Endothelial cell (in vitro differentiated cells): Measurements from ENCODE around the gene ARPC5L. TPM values are rescaled to one million over a fixed set of nuclear protein-coding genes. Genes with fewer than 3 reads are reported as not detected.

Experiments used
- DNase-seq: peaks from one replicate; pipeline ENCODE4 v3.0.0; 2021; ENCODE audit warnings: low spot score
- H3K27ac Mint-ChIP-seq: one replicate; pipeline ENCODE4 v1.8.0; 2021; ENCODE audit warnings: mixed read lengths, inconsistent platforms; ENCODE audit not compliant: unreplicated experiment
- H3K27me3 Mint-ChIP-seq: one replicate; pipeline ENCODE4 v1.8.0; 2021; ENCODE audit warnings: mild to moderate bottlenecking, moderate library complexity, mixed read lengths, inconsistent platforms; ENCODE audit not compliant: unreplicated experiment
- H3K36me3 Mint-ChIP-seq: one replicate; pipeline ENCODE4 v1.8.0; 2021; ENCODE audit warnings: mild to moderate bottlenecking, low read depth, mixed read lengths, inconsistent platforms; ENCODE audit not compliant: unreplicated experiment
- H3K4me1 Mint-ChIP-seq: one replicate; pipeline ENCODE4 v1.8.0; 2021; ENCODE audit warnings: mild to moderate bottlenecking, mixed read lengths, inconsistent platforms; ENCODE audit not compliant: unreplicated experiment
- H3K4me3 Mint-ChIP-seq: one replicate; pipeline ENCODE4 v1.8.0; 2021; ENCODE audit warnings: mild to moderate bottlenecking, mixed read lengths, inconsistent platforms; ENCODE audit not compliant: unreplicated experiment
- H3K9me3 Mint-ChIP-seq: one replicate; pipeline ENCODE4 v1.8.0; 2021; ENCODE audit warnings: mixed read lengths, inconsistent platforms; ENCODE audit not compliant: unreplicated experiment
- total RNA-seq: library from RNA; stranded (reverse); fragmentation: NEBNext Ultra II Directional; extraction: Animal tissue kit (Norgen Biotek cat#: 25700); gene quantifications from one replicate; pipeline ENCODE4 v1.2.1, GENCODE V29; 2021; ENCODE audit not compliant: unreplicated experiment
- TF ChIP-seq, protein P1 (sequence below): fragments of 200-600 bp; sonication (generic); IDR thresholded peaks from one replicate; pipeline ENCODE4 v1.5.0; 2021; ENCODE audit warnings: antibody characterized with exemption; ENCODE audit not compliant: unreplicated experiment

ARPC5L gene
- total RNA-seq, 1 donor from 2014 or later, result 67.0 TPM

DNA sequence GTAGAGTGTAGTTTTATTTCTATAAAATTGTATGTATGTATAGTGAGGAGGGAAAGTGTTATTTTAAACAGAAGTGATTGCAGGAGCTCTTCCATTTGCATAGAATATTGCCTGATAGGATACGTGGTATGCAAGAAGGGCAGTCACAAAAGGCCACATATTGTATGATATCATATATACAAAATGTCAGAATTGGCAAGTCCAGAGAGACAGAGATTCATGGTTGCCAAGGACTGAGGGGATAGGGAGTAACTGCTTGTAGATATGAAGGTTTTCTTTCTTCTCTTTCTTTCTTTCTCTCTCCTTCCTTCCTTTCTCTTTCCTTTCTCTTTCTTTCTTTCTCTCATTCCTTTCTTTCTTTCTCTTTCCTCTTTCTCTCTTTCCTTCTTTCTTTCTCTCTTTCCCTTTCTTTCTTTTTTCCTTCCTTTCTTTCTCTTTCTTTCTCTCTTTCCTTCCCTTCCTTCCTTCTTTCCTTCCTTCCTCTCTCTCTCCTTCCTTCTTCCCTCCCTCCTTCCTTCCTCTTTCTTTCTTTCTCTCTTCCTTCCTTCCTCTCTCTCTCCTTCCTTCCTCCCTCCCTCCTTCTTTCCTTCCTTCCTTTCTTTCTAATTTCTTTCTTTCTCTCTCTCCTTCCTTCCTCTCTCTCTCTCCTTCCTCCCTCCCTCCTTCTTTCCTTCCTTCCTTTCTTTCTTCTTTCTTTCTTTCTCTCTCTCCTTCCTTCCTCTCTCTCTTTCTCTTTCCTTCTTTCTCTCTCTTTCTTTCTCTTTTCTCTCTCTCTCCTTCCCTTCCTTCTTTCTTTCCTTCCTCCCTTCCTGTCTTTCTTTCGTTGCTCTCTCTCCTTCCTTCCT lies 33.2 kb upstream of the ARPC5L start:
- peaks cover 2% of the 10 kb centered on the region for H3K4me1 Mint-ChIP-seq
- H3K27me3 Mint-ChIP-seq, result no peaks in the 10 kb centered on the region
- no peaks in the 10 kb centered on the region for H3K9me3 Mint-ChIP-seq
- no peaks in the 10 kb centered on the region for H3K36me3 Mint-ChIP-seq
- H3K4me3 Mint-ChIP-seq, result no peak overlapping the region
- TF ChIP-seq, protein P1, sequence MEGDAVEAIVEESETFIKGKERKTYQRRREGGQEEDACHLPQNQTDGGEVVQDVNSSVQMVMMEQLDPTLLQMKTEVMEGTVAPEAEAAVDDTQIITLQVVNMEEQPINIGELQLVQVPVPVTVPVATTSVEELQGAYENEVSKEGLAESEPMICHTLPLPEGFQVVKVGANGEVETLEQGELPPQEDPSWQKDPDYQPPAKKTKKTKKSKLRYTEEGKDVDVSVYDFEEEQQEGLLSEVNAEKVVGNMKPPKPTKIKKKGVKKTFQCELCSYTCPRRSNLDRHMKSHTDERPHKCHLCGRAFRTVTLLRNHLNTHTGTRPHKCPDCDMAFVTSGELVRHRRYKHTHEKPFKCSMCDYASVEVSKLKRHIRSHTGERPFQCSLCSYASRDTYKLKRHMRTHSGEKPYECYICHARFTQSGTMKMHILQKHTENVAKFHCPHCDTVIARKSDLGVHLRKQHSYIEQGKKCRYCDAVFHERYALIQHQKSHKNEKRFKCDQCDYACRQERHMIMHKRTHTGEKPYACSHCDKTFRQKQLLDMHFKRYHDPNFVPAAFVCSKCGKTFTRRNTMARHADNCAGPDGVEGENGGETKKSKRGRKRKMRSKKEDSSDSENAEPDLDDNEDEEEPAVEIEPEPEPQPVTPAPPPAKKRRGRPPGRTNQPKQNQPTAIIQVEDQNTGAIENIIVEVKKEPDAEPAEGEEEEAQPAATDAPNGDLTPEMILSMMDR, result no peak
- no peak for DNase-seq
- no peak overlapping the region for H3K27ac Mint-ChIP-seq

DNA sequence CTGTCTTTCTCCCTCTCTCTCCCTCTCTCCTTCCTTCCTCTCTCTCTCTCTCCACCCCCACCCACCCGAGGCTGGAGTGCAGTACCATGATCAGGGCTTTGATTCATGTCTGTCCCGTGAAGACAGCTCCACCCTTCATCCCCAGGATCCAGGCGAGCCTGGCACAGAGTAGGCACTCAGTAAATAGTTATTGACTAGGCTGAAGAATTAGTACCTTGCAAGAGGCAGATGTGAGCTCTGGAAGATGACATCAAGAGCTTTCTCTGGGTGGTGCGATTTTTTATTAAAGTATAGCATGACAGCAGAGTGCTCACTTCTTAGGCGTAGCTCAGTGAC lies 32.6 kb upstream of the ARPC5L start:
- TF ChIP-seq, protein P1, result no peak
- DNase-seq, result no peak
- H3K36me3 Mint-ChIP-seq, result no peaks in the 10 kb centered on the region
- H3K9me3 Mint-ChIP-seq, result no peaks in the 10 kb centered on the region
- H3K4me3 Mint-ChIP-seq, result no peak overlapping the region
- no peak overlapping the region for H3K27ac Mint-ChIP-seq
- no peaks in the 10 kb centered on the region for H3K27me3 Mint-ChIP-seq
- peaks cover 2% of the 10 kb centered on the region for H3K4me1 Mint-ChIP-seq

DNA sequence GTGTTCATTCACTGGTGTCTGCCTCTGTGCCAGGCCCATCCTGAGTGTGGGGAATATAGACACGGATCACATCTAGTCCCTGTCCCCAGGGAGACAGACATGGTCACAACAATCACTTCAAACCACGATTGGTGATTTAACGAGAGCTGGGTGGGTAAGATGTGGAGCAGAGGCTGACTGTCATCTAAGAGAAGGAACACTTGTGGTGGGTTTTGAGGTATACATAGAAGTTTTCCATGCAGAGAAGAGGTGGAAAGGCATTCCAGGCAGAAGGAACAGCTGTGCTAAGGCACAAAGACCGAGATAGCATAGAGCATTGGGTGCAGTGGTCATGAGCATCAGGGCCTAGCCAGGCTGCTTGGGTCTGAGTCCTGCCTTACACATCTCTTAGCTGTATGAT lies 31.3 kb upstream of the ARPC5L start:
- H3K27me3 Mint-ChIP-seq, result no peaks in the 10 kb centered on the region
- no peak overlapping the region for H3K4me3 Mint-ChIP-seq
- no peak overlapping the region for H3K27ac Mint-ChIP-seq
- no peaks in the 10 kb centered on the region for H3K36me3 Mint-ChIP-seq
- no peaks in the 10 kb centered on the region for H3K9me3 Mint-ChIP-seq
- peaks cover 2% of the 10 kb centered on the region for H3K4me1 Mint-ChIP-seq
- no peak for DNase-seq
- TF ChIP-seq, protein P1, result no peak

DNA sequence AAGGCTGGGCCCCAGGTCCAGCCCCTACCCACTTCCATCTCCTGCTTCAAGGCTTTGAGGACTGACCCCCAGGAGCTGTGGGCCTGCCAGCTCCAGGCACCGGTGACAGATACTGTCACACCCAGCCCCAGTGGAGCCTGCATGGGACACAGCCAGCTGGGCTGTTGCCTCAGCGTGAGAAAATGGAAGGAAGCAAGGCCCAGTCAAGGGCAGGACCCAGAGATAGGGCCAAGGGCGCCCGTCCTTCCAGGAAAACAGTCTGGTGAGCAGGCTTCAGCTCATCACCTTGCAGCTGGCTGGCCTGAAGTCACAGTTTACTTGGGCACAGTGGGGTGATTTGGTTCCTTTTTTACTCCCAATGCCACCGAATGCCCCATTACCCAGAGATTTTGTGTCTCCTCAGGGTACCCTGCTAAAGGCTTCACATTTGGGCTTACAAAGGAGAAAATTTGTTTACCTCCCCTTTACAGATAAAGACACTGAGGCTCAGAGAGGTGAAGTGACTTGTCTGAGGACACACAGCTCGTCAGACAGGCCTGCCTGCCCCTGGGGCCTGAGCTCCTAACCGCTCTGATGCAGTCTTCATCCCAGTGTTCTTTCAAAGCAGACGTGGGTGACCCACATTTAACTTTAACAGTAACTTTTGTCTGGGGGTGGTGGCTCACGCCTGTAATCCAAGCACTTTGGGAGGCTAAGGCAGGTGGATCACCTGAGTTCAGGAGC lies 30.1 kb upstream of the ARPC5L start:
- Mint-ChIP-seq H3K9me3 (no peaks in the 10 kb centered on the region), H3K27ac (no peak overlapping the region), H3K4me1 (peaks cover 2% of the 10 kb centered on the region), H3K36me3 (no peaks in the 10 kb centered on the region), H3K4me3 (no peak overlapping the region), H3K27me3 (no peaks in the 10 kb centered on the region)
- TF ChIP-seq, protein P1, result no peak
- DNase-seq, result no peak

DNA sequence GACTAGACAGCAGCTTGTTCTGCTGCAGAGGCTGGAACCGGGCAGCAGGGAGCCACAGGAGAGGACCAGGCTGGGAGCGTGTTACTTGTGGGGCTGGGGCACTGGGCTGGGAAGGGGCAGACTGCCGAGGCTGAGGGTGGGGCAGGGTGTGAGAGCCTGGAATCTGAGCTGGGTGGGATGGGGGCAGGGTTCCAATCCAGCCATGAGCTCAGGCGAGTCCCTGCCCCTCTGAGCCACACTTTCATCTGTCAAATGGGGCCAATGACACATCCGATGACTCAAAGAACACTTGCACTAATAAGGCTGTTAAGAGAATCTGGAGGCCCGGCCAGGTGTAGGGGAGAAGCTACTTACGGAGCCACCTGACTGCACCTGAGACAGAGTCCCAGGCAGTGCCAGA lies 27.3 kb upstream of the ARPC5L start:
- no peaks in the 10 kb centered on the region for H3K9me3 Mint-ChIP-seq
- no peak overlapping the region for H3K27ac Mint-ChIP-seq
- H3K4me1 Mint-ChIP-seq, result peaks cover 2% of the 10 kb centered on the region
- no peak overlapping the region for H3K4me3 Mint-ChIP-seq
- TF ChIP-seq, protein P1, result no peak
- no peaks in the 10 kb centered on the region for H3K36me3 Mint-ChIP-seq
- DNase-seq, result no peak
- H3K27me3 Mint-ChIP-seq, result peaks cover 2% of the 10 kb centered on the region
